Measurements from ENCODE around the gene CAB39L.

Gene CAB39L

GRCh38 chr13:49374585-49375290 lies 69.1 kb downstream of the CAB39L start:
- DNase-seq (ENCODE audit: low read depth), result peak; percentile 89
- H3K4me3 ChIP-seq (ENCODE audit: control insufficient read depth, low read depth, low read length), result no peak overlapping the region
- no peak for TF ChIP-seq CTCF (conservative IDR thresholded peaks at IDR 0.05; ENCODE audit: control insufficient read depth, insufficient read depth, low read depth, low read length)

- no peak for TF ChIP-seq CTCF (conservative IDR thresholded peaks at IDR 0.05; ENCODE audit: control insufficient read depth, insufficient read depth, low read depth, low read length)
- no peak for DNase-seq (ENCODE audit: low read depth)
- no peak overlapping the region for H3K4me3 ChIP-seq (ENCODE audit: control insufficient read depth, low read depth, low read length)
These were observed 70.1 kb downstream of the CAB39L start for GRCh38 chr13:49373716-49374115.

DNA sequence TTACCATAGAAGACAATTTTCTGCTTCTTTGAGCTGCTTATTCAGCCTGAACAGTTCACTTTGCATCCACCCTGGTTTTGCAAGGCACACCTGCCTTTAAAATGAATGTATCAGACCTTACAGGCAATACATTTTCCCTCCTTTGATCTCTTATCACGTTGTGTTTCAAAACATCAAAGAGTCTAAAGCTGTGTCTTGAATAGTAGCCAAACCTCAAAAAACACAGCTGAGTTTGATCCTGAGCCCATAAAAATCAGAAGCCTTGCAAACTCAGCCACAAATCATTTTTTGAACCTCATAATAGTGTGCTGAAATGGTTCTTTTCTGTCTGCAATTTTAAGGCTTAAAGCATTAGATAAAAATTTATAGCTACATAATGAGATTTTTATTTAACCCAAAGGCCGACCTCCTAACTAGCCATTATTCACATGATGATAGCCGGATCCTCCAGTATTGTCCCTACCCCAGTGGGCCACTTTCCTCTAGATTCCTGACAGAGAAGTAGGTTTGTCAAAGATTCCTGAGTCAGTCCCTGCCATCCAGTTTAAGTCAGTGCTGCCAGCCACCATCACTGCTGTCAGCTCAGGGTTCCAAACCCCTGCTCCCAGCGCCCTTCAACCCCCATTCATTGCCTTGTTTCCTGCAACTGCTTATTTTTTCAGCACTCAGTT lies 71.8 kb downstream of the CAB39L start:
- no peak for TF ChIP-seq CTCF (conservative IDR thresholded peaks at IDR 0.05; ENCODE audit: control insufficient read depth, insufficient read depth, low read depth, low read length)
- DNase-seq (ENCODE audit: low read depth), result no peak
- no peak overlapping the region for H3K4me3 ChIP-seq (ENCODE audit: control insufficient read depth, low read depth, low read length)

GRCh38 chr13:49370371-49370770 lies 73.5 kb downstream of the CAB39L start:
- DNase-seq (ENCODE audit: low read depth), result no peak
- no peak overlapping the region for H3K4me3 ChIP-seq (ENCODE audit: control insufficient read depth, low read depth, low read length)
- TF ChIP-seq CTCF (conservative IDR thresholded peaks at IDR 0.05; ENCODE audit: control insufficient read depth, insufficient read depth, low read depth, low read length), result no peak

- no peak overlapping the region for H3K4me3 ChIP-seq (ENCODE audit: control insufficient read depth, low read depth, low read length)
- no peak for TF ChIP-seq CTCF (conservative IDR thresholded peaks at IDR 0.05; ENCODE audit: control insufficient read depth, insufficient read depth, low read depth, low read length)
- no peak for DNase-seq (ENCODE audit: low read depth)
These were observed 74.0 kb downstream of the CAB39L start for GRCh38 chr13:49369866-49370265.

- no peak overlapping the region for H3K4me3 ChIP-seq (ENCODE audit: control insufficient read depth, low read depth, low read length)
These were observed 75.2 kb downstream of the CAB39L start for GRCh38 chr13:49368688-49369087.

More at GRCh38 chr13:49368688-49369087, 75.2 kb downstream of the CAB39L start:
- DNase-seq (ENCODE audit: low read depth), result no peak
- TF ChIP-seq CTCF (conservative IDR thresholded peaks at IDR 0.05; ENCODE audit: control insufficient read depth, insufficient read depth, low read depth, low read length), result no peak

All from fibroblast of mammary gland (primary cell).